SK-N-MC (cell line): ENCODE data around the gene RETREG2.

Source experiments
- EZH2 ChIP-seq: fragments of 200-600 bp; sonication (generic); IDR thresholded peaks from one replicate; pipeline ENCODE4 v1.6.1; 2017; ENCODE audit warnings: antibody characterized with exemption
- FOXP2 ChIP-seq: optimal IDR thresholded peaks from 2 replicates; pipeline ENCODE3; 2011; ENCODE audit warnings: mild to moderate bottlenecking, moderate library complexity; ENCODE audit not compliant: insufficient read depth; ENCODE audit errors: extremely low read length, control extremely low read depth
- POLR2AphosphoS5 ChIP-seq: IDR thresholded peaks from 2 replicates; pipeline ENCODE4 v1.6.1; 2012; ENCODE audit warnings: mild to moderate bottlenecking, low read depth, low read length, borderline replicate concordance

DNA sequence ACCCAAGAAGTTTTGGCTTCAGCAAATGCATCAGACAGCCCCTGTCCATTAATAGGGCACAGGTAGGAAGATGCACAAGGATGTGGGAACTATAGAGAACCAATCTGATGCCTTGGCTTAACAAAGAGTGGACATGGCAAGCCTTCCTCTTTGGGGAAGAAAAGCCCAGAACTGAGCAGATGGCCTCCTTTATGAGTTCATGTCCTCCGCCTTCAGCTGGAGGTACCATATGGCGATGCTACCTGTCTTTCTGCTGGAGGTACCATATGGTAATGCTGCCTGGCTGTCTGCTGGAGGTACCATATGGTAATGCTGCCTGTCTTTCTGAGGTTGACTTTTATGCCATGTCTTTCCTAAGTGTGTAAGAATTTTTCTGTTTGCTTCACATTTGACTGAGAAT lies 6.0 kb downstream of the RETREG2 start:
- TF ChIP-seq POLR2AphosphoS5: no peak
- no peak for TF ChIP-seq EZH2
- no peak for TF ChIP-seq FOXP2
